Memory B cell (primary cell): ENCODE results near the gene ATAD5.
"Not testable (repeated sequence)": the region's sequence is repeated elsewhere in the genome, so short reads cannot be mapped to it uniquely, and the experiment has no call there.

Experiments used
- ATAC-seq: fragments of 150-1000 bp; cut with Tn5 transposase; 2 replicates; pipeline ENCODE4 v1.10.0; 2021; ENCODE audit warnings: low read depth, mild to moderate bottlenecking, moderate library complexity
- DNase-seq, 2 donors: peaks; one replicate each; pipeline ENCODE4 v3.0.0; 2022; ENCODE audit warnings: low spot score in 2 of 2
- H3K27ac Mint-ChIP-seq: one replicate; pipeline ENCODE4 v1.8.0; 2022; ENCODE audit warnings: mild to moderate bottlenecking, moderate library complexity, mixed read lengths
- H3K27me3 Mint-ChIP-seq: one replicate; pipeline ENCODE4 v1.8.0; 2022; ENCODE audit warnings: mixed read lengths
- H3K36me3 Mint-ChIP-seq: one replicate; pipeline ENCODE4 v1.8.0; 2022; ENCODE audit warnings: mild to moderate bottlenecking, mixed read lengths
- H3K4me1 Mint-ChIP-seq: one replicate; pipeline ENCODE4 v1.8.0; 2022; ENCODE audit warnings: mixed read lengths
- H3K4me3 Mint-ChIP-seq: one replicate; pipeline ENCODE4 v1.8.0; 2022; ENCODE audit warnings: mild to moderate bottlenecking, moderate library complexity, mixed read lengths
- H3K9me3 Mint-ChIP-seq: one replicate; pipeline ENCODE4 v1.8.0; 2022; ENCODE audit warnings: mixed read lengths

ATAD5 gene

GRCh38 chr17:30812218-30813177, 19.3 kb upstream of the ATAD5 start:
- DNase-seq (no peak), ATAC-seq (no peak)
- Mint-ChIP-seq H3K9me3 (no peaks in the 10 kb centered on the region), H3K27ac (peak overlapping the region; percentile 54), H3K4me1 (peaks cover 26% of the 10 kb centered on the region), H3K4me3 (no peak overlapping the region), H3K27me3 (no peaks in the 10 kb centered on the region), H3K36me3 (peaks cover 3% of the 10 kb centered on the region)

GRCh38 chr17:30814236-30814635, 17.5 kb upstream of the ATAD5 start:
- H3K36me3 Mint-ChIP-seq, H3K4me3 Mint-ChIP-seq, DNase-seq, H3K27ac Mint-ChIP-seq, H3K9me3 Mint-ChIP-seq, H3K27me3 Mint-ChIP-seq, ATAC-seq: not testable (repeated sequence)
- H3K4me1 Mint-ChIP-seq, result peaks cover 28% of the 10 kb centered on the region

GRCh38 chr17:30814860-30815259, 16.9 kb upstream of the ATAD5 start:
- not testable (repeated sequence) for H3K27me3 Mint-ChIP-seq, DNase-seq, ATAC-seq, H3K36me3 Mint-ChIP-seq, H3K27ac Mint-ChIP-seq, H3K4me3 Mint-ChIP-seq, H3K9me3 Mint-ChIP-seq
- H3K4me1 Mint-ChIP-seq, result peaks cover 26% of the 10 kb centered on the region

- no peak overlapping the region for H3K4me3 Mint-ChIP-seq
- H3K27me3 Mint-ChIP-seq, result no peaks in the 10 kb centered on the region
- H3K4me1 Mint-ChIP-seq, result peaks cover 29% of the 10 kb centered on the region
- ATAC-seq (no peak), DNase-seq (no peak)
- no peaks in the 10 kb centered on the region for H3K9me3 Mint-ChIP-seq
- H3K27ac Mint-ChIP-seq, result no peak overlapping the region
- H3K36me3 Mint-ChIP-seq, result peaks cover 3% of the 10 kb centered on the region
Observed at GRCh38 chr17:30816165-30816564, 15.6 kb upstream of the ATAD5 start.

GRCh38 chr17:30819971-30820705, 11.6 kb upstream of the ATAD5 start:
- no peaks in the 10 kb centered on the region for H3K9me3 Mint-ChIP-seq
- ATAC-seq, result no peak
- H3K4me3 Mint-ChIP-seq, result peak overlapping the region; percentile 79
- peak overlapping the region; percentile 90 for H3K27ac Mint-ChIP-seq
- no peaks in the 10 kb centered on the region for H3K27me3 Mint-ChIP-seq
- H3K36me3 Mint-ChIP-seq, result peaks cover 5% of the 10 kb centered on the region
- DNase-seq, result no peak
- H3K4me1 Mint-ChIP-seq, result peaks cover 34% of the 10 kb centered on the region

GRCh38 chr17:30821871-30822723, 9.7 kb upstream of the ATAD5 start:
- peak overlapping the region; percentile 88 for H3K27ac Mint-ChIP-seq
- H3K9me3 Mint-ChIP-seq, result no peaks in the 10 kb centered on the region
- peaks cover 28% of the 10 kb centered on the region for H3K4me1 Mint-ChIP-seq
- no peaks in the 10 kb centered on the region for H3K27me3 Mint-ChIP-seq
- ATAC-seq (no peak), DNase-seq (no peak)
- peaks cover 2% of the 10 kb centered on the region for H3K36me3 Mint-ChIP-seq
- peak overlapping the region; percentile 98 for H3K4me3 Mint-ChIP-seq

- peaks cover 28% of the 10 kb centered on the region for H3K4me1 Mint-ChIP-seq
Observed at GRCh38 chr17:30822919-30823318, 8.8 kb upstream of the ATAD5 start.

GRCh38 chr17:30823421-30823820, 8.3 kb upstream of the ATAD5 start:
- Mint-ChIP-seq H3K9me3 (no peaks in the 10 kb centered on the region), H3K4me1 (peaks cover 28% of the 10 kb centered on the region), H3K27me3 (no peaks in the 10 kb centered on the region), H3K4me3 (peak overlapping the region; percentile 98), H3K36me3 (peaks cover 2% of the 10 kb centered on the region), H3K27ac (peak overlapping the region; percentile 88)
- no peak for DNase-seq
- no peak for ATAC-seq

More at GRCh38 chr17:30822919-30823318, 8.8 kb upstream of the ATAD5 start:
- DNase-seq, ATAC-seq, H3K27me3 Mint-ChIP-seq, H3K36me3 Mint-ChIP-seq, H3K9me3 Mint-ChIP-seq: not testable (repeated sequence)
- Mint-ChIP-seq H3K27ac (peak overlapping the region; percentile 88), H3K4me3 (peak overlapping the region; percentile 98)

- Mint-ChIP-seq H3K4me3 (peak overlapping the region; percentile 98), H3K27me3 (no peaks in the 10 kb centered on the region), H3K36me3 (peaks cover 2% of the 10 kb centered on the region), H3K4me1 (peaks cover 27% of the 10 kb centered on the region), H3K27ac (peak overlapping the region; percentile 88), H3K9me3 (no peaks in the 10 kb centered on the region)
- DNase-seq (no peak), ATAC-seq (no peak)
Observed at GRCh38 chr17:30824002-30824355, 7.8 kb upstream of the ATAD5 start.

GRCh38 chr17:30824356-30825145, 7.2 kb upstream of the ATAD5 start, which contains the start of gene CRLF3:
TSS of gene CRLF3 (minus strand) at chr17:30824692. CDS start at chr17:30824651, 41 bp downstream.
- Mint-ChIP-seq H3K36me3 (peaks cover 2% of the 10 kb centered on the region), H3K9me3 (no peaks in the 10 kb centered on the region), H3K4me1 (peaks cover 24% of the 10 kb centered on the region), H3K4me3 (peak within 1 kb of the TSS; percentile 98), H3K27me3 (no peaks in the 10 kb centered on the region), H3K27ac (peak within 1 kb of the TSS; percentile 88)
- ATAC-seq, result peak; percentile 94
- peak; percentile 85 to 87 for DNase-seq

GRCh38 chr17:30827082-30827481, 4.7 kb upstream of the ATAD5 start:
- Mint-ChIP-seq H3K4me3 (no peak overlapping the region), H3K27me3 (no peaks in the 10 kb centered on the region), H3K9me3 (no peaks in the 10 kb centered on the region), H3K4me1 (peaks cover 17% of the 10 kb centered on the region), H3K36me3 (peaks cover 2% of the 10 kb centered on the region), H3K27ac (no peak overlapping the region)
- ATAC-seq (no peak), DNase-seq (no peak)

GRCh38 chr17:30829022-30829421, 2.7 kb upstream of the ATAD5 start:
- Mint-ChIP-seq H3K27ac (no peak overlapping the region), H3K4me1 (peaks cover 18% of the 10 kb centered on the region), H3K9me3 (no peaks in the 10 kb centered on the region), H3K27me3 (no peaks in the 10 kb centered on the region), H3K4me3 (peak overlapping the region; percentile 51), H3K36me3 (peaks cover 2% of the 10 kb centered on the region)
- DNase-seq (no peak), ATAC-seq (no peak)

- Mint-ChIP-seq H3K9me3 (no peaks in the 10 kb centered on the region), H3K27me3 (no peaks in the 10 kb centered on the region), H3K4me1 (peaks cover 17% of the 10 kb centered on the region), H3K27ac (peak overlapping the region; percentile 79), H3K4me3 (peak overlapping the region; percentile 93), H3K36me3 (no peaks in the 10 kb centered on the region)
- ATAC-seq, result peak; percentile 46
- no peak for DNase-seq
Observed at GRCh38 chr17:30831257-30831656, 509 bp upstream of the ATAD5 start.
